Skeletal muscle satellite cell (primary cell): ENCODE data around the gene PCK1.

Experiments used
- H3K27me3 ChIP-seq: 2 replicates; pipeline ENCODE4 v1.7.0; 2013; ENCODE audit warnings: low read length; ENCODE audit not compliant: control insufficient read depth, insufficient read depth
- H3K36me3 ChIP-seq: 2 replicates; pipeline ENCODE4 v1.7.0; 2013; ENCODE audit warnings: mild to moderate bottlenecking, control low read depth, low read length; ENCODE audit not compliant: insufficient read depth
- H3K4me1 ChIP-seq: 2 replicates; pipeline ENCODE4 v1.7.0; 2013; ENCODE audit warnings: low read length; ENCODE audit not compliant: control insufficient read depth, insufficient read depth
- H3K4me2 ChIP-seq: 2 replicates; pipeline ENCODE4 v1.7.0; 2013; ENCODE audit warnings: mild to moderate bottlenecking, low read length
- H3K4me3 ChIP-seq: 2 replicates; pipeline ENCODE4 v1.7.0; 2013; ENCODE audit warnings: low read length
- H3K9ac ChIP-seq: 2 replicates; pipeline ENCODE4 v1.7.0; 2013; ENCODE audit warnings: mild to moderate bottlenecking, low read depth, low read length, moderate library complexity
- H3K9me3 ChIP-seq: replicated peaks from 2 replicates; pipeline ENCODE4 v1.7.0; 2013; ENCODE audit warnings: mild to moderate bottlenecking, control low read depth, low read length

PCK1 gene

DNA sequence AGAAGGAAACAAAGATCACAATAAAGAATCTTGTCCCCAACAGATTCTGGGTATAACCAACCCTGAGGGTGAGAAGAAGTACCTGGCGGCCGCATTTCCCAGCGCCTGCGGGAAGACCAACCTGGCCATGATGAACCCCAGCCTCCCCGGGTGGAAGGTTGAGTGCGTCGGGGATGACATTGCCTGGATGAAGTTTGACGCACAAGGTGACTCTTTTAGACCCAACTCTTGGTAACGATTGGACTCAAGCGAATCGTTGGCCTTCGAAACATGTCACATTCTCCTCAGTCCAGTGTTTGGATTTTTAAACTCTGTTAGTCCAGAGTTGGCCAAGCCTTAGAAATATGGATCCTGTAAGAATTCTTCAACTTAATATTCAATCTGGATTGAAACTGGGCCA lies 2.6 kb downstream of the PCK1 start:
- no peaks in the 10 kb centered on the region for H3K4me1 ChIP-seq
- peaks cover 64% of the 10 kb centered on the region for H3K27me3 ChIP-seq
- no peaks in the 10 kb centered on the region for H3K36me3 ChIP-seq
- no peak overlapping the region for H3K9ac ChIP-seq
- no peak overlapping the region for H3K4me2 ChIP-seq
- no peaks in the 10 kb centered on the region for H3K9me3 ChIP-seq
- H3K4me3 ChIP-seq, result no peak overlapping the region

DNA sequence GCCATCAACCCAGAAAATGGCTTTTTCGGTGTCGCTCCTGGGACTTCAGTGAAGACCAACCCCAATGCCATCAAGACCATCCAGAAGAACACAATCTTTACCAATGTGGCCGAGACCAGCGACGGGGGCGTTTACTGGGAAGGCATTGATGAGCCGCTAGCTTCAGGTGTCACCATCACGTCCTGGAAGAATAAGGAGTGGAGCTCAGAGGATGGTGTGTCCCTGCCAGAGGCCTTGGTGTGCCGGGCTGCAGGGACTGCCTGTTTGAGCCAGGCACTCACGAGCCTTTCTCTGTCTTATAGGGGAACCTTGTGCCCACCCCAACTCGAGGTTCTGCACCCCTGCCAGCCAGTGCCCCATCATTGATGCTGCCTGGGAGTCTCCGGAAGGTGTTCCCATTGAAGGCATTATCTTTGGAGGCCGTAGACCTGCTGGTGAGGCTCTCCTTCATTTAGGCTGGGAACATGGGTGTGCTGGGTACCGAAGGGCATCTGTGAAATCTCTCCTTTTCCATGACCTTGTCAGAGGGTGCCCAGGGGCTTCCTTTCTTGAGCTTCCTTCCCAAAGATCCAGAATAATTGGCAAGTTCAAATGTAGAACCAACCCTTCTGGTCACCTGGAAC lies 3.4 kb downstream of the PCK1 start:
- H3K27me3 ChIP-seq, result peaks cover 64% of the 10 kb centered on the region
- no peaks in the 10 kb centered on the region for H3K36me3 ChIP-seq
- no peak overlapping the region for H3K9ac ChIP-seq
- no peak overlapping the region for H3K4me2 ChIP-seq
- H3K4me1 ChIP-seq, result no peaks in the 10 kb centered on the region
- no peak overlapping the region for H3K4me3 ChIP-seq
- H3K9me3 ChIP-seq, result no peaks in the 10 kb centered on the region

DNA sequence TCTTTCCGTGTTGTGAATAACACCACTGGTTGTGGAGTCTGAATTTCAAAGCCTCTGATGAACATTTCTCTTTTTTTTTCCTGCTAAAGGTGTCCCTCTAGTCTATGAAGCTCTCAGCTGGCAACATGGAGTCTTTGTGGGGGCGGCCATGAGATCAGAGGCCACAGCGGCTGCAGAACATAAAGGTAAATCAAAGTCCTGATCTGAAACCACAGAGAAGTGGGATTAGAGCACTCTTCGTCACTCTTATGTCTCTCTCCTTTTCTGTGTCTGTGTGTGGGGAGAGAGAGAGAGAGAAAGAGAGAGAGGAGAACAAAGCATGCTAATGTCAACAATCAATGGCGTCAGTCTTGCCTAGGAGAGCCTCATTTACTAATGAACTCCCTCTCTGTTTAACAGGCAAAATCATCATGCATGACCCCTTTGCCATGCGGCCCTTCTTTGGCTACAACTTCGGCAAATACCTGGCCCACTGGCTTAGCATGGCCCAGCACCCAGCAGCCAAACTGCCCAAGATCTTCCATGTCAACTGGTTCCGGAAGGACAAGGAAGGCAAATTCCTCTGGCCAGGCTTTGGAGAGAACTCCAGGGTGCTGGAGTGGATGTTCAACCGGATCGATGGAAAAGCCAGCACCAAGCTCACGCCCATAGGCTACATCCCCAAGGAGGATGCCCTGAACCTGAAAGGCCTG lies 4.2 kb downstream of the PCK1 start:
- H3K4me1 ChIP-seq, result no peaks in the 10 kb centered on the region
- peaks cover 64% of the 10 kb centered on the region for H3K27me3 ChIP-seq
- no peaks in the 10 kb centered on the region for H3K9me3 ChIP-seq
- no peak overlapping the region for H3K4me3 ChIP-seq
- no peak overlapping the region for H3K4me2 ChIP-seq
- no peak overlapping the region for H3K9ac ChIP-seq
- no peaks in the 10 kb centered on the region for H3K36me3 ChIP-seq

DNA sequence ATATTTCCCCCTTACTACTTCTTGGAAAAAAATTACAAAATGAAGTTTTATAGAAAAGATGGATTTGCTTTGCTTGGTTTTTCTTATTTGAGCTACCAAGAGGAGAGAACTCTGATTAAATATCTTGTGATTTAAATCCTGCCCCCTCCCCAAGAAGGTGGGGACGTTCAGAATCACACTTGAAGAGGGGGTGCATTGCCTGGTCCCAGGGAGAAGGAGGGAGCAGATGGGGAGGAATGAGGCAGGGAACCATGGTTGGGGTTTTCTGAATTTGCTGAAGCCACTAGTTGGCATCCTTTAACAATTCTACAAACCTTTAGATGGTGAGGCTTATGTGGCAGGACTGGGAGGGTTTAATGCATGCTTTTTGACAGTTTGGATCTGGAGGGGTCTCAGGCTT lies 5.5 kb downstream of the PCK1 start:
- Histone ChIP-seq H3K9ac (no peak overlapping the region), H3K4me1 (no peaks in the 10 kb centered on the region), H3K4me3 (no peak overlapping the region), H3K27me3 (peaks cover 60% of the 10 kb centered on the region), H3K36me3 (no peaks in the 10 kb centered on the region), H3K4me2 (no peak overlapping the region), H3K9me3 (no peaks in the 10 kb centered on the region)

DNA sequence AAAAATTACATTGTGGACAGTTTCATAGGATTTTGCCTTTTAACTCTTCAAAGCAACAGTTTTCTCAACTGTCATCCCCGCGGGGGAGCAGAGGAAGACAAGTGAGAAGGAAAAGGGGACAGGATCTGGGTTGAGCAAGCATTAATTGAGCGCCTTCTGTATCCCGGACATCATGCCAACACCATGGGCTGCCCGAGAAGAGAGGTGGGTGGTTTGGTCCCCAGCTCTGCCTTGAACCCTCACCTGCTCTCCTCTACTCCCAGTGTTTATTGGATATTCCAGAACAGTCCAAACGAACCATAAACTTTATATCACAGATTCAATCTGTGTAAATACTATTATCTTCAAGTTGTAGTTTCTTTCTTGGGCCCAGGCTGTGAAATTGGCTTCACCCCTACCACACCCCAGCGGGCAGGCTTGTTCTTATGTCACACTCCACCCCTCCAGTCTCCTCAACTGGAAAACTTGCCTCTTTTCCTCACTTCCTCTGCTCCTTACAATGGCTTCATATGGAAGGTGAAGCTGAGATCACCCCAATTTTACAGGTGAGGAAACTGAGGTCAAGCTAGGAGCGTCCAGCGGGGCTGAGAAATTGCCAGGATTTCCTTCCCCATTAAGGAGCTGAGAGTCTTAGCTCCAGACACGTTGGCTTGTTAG lies 6.0 kb downstream of the PCK1 start:
- Histone ChIP-seq H3K27me3 (peaks cover 58% of the 10 kb centered on the region), H3K4me2 (no peak overlapping the region), H3K4me1 (no peaks in the 10 kb centered on the region)

DNA sequence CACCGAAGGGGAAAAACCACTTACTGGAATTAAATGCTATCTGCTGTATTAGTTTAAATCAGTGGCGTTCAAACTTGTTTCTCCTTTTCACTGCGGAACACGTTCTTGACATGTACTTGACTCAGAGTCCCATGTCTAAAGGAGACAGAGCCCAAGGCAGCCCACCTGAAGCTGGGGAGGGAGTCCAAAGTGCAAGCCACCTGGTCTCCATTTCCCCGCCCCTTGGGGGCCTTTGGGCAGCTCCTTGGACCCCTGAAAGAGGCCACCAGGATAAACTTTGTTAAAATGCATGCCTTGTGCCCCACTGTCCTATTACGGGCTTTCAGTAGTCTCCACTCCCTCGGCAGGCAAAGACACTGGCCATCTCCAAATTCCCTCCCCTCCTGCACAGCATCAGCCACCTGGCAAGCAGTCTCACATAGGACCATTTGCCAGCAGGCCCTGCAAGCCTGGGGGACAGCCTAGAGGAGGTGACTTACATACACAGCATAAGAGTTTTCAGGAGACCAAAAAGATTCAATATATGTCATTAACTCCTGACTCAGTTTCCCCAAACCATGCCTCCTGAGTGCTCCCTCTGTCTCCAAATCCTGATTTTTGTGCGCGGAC lies 6.7 kb downstream of the PCK1 start:
- no peaks in the 10 kb centered on the region for H3K36me3 ChIP-seq
- peaks cover 60% of the 10 kb centered on the region for H3K27me3 ChIP-seq
- H3K4me2 ChIP-seq, result no peak overlapping the region
- H3K4me1 ChIP-seq, result no peaks in the 10 kb centered on the region
- H3K4me3 ChIP-seq, result no peak overlapping the region
- H3K9ac ChIP-seq, result no peak overlapping the region
- H3K9me3 ChIP-seq, result no peaks in the 10 kb centered on the region

More for the DNA sequence above, 6.0 kb downstream of the PCK1 start:
- H3K9ac ChIP-seq, result no peak overlapping the region
- H3K4me3 ChIP-seq, result no peak overlapping the region
- no peaks in the 10 kb centered on the region for H3K9me3 ChIP-seq
- no peaks in the 10 kb centered on the region for H3K36me3 ChIP-seq

DNA sequence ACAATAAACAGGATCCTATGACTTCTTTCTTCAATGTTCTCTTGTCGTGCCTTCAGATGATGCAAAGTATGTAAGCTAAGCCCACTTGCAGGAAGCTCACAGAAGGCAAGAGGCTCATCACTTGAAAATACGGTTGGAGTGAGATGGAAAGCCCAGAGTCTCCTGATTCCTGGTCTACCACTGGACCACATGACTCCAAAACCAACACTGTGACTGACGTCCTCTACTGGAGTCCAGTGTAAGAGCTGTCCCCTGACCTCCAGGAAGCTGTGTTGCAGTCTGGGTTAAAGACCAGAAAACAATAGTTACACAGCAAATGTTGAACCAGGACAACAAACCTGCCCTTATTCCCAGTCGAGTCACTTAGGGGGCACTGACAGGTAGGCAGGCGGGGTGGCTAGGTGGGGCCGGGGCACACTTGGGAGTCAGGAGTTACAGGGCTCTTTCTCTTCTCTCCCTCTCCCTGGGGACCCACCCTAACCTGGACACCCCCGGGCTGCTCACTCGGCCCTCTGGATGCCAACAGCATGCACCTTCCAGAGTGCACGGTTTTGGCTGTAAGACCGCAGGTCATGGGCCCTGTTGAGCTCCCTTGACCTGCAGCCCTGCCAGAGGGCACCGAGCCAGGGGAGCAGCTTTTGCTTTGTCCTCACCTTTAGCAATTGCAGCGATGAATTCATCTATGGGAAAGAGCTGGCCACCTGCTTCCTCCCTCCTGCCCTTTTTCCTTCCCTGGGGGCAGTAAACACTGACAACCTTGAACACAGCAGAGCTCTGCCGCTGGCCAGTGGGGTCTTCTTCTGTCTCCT lies 7.4 kb downstream of the PCK1 start:
- Histone ChIP-seq H3K9me3 (no peaks in the 10 kb centered on the region), H3K36me3 (no peaks in the 10 kb centered on the region), H3K4me2 (no peak overlapping the region), H3K9ac (no peak overlapping the region), H3K27me3 (peaks cover 64% of the 10 kb centered on the region), H3K4me3 (no peak overlapping the region), H3K4me1 (no peaks in the 10 kb centered on the region)

DNA sequence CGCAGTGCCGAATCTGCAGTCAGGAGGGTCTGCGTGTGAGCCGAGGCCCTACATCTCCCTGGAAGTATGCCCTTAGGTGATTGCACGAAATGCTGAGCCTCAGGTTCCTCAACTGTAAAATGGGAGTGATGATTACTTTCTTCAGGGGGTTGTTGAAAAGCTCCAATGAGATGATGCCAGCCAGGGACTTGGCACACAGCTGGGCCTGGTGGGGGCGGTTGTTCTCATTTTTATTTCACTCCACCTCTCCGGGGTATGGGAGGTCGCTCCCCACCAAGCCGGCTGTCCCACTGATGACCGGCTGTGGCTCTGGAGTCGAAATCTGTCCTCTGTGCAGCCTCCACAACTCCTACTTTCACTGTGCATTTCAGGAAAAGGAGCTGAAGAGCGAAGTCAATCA lies 8.1 kb downstream of the PCK1 start:
- no peak overlapping the region for H3K9ac ChIP-seq
- peaks cover 68% of the 10 kb centered on the region for H3K27me3 ChIP-seq
- no peaks in the 10 kb centered on the region for H3K36me3 ChIP-seq
- H3K9me3 ChIP-seq, result no peaks in the 10 kb centered on the region
- no peak overlapping the region for H3K4me2 ChIP-seq
- no peaks in the 10 kb centered on the region for H3K4me1 ChIP-seq
- no peak overlapping the region for H3K4me3 ChIP-seq

DNA sequence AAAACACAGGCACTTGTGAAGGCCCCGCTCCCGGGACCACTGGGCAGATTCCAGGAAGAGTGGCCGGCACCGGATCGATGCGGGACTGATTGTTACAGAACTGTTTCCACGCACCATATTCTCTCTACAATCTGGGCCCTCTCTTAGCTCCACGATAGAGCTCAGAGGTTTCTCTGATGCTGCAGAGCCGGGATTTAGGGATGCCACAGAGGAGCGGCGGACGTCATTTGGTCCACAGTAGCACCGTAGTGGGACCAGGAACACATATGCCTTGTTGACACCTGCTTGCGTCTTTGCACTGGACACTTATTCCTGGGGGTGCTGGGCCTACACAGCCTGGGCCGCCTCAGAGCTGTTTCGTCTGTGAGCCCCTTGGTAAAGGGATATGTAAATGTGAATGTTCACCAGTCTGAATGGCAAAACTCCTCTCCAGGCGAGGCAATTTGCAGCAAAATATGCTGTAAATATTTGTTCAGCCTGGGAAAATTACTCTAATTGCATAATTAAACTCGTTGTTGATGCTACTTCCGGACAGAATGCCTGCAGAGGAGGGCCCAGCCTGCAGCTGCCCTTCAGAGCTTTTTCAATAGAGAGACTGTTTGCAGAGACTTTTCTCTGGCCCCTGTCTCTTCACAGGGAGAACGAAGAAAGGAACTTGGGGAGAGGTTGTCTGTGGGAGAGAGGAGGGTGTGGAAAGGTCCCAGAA lies 9.4 kb downstream of the PCK1 start:
- no peaks in the 10 kb centered on the region for H3K36me3 ChIP-seq
- no peaks in the 10 kb centered on the region for H3K4me1 ChIP-seq
- no peak overlapping the region for H3K9ac ChIP-seq
- H3K27me3 ChIP-seq, result peaks cover 81% of the 10 kb centered on the region
- H3K4me3 ChIP-seq, result no peak overlapping the region
- no peak overlapping the region for H3K4me2 ChIP-seq
- H3K9me3 ChIP-seq, result no peaks in the 10 kb centered on the region

DNA sequence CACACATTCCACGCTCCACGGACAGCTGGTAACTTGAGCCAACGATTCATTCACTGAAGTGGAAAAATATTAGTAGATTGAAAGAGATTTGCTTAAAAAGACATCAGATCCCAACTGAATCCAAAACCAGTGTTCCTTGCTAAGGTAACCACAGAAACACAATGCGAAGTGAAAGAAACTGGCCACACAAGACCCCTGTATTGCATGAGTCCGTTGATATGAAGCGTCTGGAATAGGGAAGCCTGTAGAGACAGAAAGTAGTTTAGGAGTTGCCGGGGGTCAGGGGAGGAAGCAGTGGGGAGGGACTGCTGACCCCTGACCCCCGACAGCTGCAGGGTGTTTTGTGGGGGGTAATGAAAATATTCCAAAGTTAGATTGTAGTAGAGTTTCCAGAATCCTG lies 10.0 kb downstream of the PCK1 start:
- Histone ChIP-seq H3K4me3 (no peak overlapping the region), H3K4me1 (no peaks in the 10 kb centered on the region), H3K4me2 (no peak overlapping the region), H3K9me3 (no peaks in the 10 kb centered on the region), H3K9ac (no peak overlapping the region), H3K36me3 (no peaks in the 10 kb centered on the region), H3K27me3 (peaks cover 88% of the 10 kb centered on the region)
